Keratinocyte (primary cell): ENCODE results near the gene DCAF6.

ENCODE experiments used
- CTCF ChIP-seq, 3 experiments: IDR thresholded peaks in 1 of 3; conservative IDR thresholded peaks in 1 of 3; optimal IDR thresholded peaks in 1 of 3; 2 replicates in 2 of 3; 3 replicates in 1 of 3; pipeline versions ENCODE3 to v1.5.1; 2011; ENCODE audit warnings: low read length in 3 of 3, mild to moderate bottlenecking in 3 of 3, moderate library complexity in 2 of 3, control low read depth in 1 of 3, inconsistent platforms in 1 of 3; ENCODE audit not compliant: insufficient read depth in 2 of 3; ENCODE audit errors: extremely low read depth in 1 of 3
- EZH2 ChIP-seq: IDR thresholded peaks from one replicate; pipeline ENCODE4 v1.6.1; 2012; ENCODE audit warnings: inconsistent platforms, mild to moderate bottlenecking, low read length, moderate library complexity

- TF ChIP-seq CTCF (optimal IDR thresholded peaks at IDR 0.05 in 1 of 3, IDR thresholded peaks at IDR 0.05 in 1 of 3, conservative IDR thresholded peaks at IDR 0.05 in 1 of 3; ENCODE audit: extremely low read depth in 1 of 3, insufficient read depth in 2 of 3, low read length in 3 of 3): no peak
- TF ChIP-seq EZH2: no peak
Measured at GRCh38 chr1:167929725-167930124, 6.8 kb upstream of the DCAF6 start.
